GM19467 (cell line): ENCODE measurements around the gene MPZ.

Source experiments
- ATAC-seq: cut with Tn5 transposase; IDR thresholded peaks from one replicate; pipeline ENCODE4 v1.9.1; 2021; ENCODE audit warnings: mild to moderate bottlenecking, moderate library complexity; ENCODE audit not compliant: unreplicated experiment

The MPZ gene

DNA sequence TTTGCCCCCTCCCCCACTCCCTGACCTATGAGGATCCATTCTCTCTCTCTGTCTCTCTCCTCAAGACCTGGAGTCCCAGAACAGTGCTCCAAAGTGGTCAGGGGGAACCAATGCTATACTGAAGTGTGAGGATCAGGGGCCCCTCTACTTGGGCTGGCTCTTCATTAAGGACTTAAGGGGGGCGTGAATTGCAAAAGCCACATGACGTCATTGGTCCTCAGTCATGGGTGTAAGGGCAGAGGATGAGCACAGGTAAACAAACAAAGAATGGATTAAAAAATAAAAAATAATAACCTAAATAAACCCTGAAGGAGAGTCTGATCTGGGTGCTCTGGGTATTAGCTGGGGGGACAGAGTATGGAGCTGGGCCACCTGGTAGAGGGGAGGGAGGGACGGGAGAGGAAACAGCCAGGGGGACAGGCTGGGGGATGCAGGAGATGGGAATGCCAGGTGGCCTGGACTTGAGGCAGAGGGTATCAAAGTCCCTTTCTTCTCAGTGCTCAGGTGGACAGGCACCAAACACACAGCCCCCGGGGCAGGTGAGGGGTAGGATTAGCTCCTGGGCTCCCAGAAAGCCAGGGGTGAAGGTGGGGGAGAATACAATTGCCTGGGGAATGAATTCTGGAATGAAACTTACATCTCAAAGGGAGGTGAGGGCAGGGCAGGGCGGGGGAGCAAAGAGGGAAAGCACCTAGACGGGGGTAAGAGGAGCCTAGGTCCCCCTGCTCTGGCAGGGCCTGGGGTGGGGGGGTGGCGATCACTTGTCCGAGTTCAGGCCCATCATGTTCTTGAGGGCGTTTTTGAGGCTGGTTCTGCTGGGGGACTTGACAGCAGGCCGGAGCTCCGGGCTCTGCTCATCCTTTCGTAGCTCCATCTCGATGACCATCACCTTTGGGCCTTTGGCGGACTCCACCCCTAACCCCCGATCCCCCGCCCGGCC lies 4.6 kb downstream of the MPZ start:
- no peak for ATAC-seq

DNA sequence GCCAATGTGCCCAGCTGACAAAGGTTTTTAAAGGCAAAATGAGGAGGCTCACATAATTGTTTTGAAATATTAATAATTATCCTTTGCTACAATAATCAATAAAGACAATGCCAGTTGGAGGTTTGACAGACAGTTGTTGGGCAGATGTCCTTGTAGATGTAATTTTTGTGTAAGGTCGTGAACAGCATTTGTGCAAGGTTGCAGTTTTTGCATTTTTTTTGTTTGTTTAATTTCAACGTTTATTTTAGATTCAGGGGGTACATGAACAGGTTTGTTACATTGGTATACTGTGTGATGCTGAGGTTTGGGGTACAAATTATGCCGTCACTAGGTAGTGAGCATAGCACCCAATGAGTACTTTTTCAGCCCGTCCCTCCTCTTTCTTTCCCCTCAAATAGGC lies 9.3 kb downstream of the MPZ start:
- no peak for ATAC-seq

DNA sequence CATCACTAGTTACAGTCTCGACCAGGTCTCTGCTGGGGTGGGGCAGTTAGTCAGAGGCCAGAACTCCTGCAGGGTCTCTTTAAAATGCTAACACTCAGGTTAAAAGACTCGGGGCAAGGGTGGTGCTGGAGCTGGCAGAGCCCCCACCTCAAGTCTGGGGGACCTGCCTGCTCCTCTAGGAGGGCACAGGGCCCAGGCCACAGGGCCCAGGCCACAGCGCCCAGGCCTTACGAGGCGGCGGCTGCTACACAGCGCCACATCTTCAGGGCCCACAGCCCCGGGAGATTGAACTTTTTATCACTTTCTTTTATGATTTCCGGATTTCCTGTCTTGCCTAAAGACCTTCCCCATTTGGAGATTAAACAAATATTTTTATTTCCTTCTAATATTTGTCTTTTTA lies 10.4 kb downstream of the MPZ start:
- no peak for ATAC-seq

DNA sequence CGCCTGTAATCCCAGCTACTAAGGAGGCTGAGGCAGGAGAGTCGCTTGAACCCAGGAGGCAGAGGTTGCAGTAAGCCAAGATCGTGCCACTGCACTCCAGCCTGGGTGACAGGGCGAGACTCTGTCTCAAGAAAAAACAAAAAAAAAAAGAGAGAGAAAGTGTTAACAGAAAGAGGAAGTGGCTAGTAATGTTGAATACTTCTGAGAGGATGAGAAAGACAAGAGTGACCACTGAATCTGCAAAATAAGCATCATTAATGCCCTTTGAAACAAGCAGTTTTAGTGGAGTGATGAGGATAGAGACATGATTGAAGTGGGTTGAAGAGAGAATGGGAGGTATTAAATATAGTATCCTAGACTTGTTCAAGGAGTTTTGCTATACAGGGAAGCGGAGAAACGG lies 11.7 kb downstream of the MPZ start:
- ATAC-seq: no peak

DNA sequence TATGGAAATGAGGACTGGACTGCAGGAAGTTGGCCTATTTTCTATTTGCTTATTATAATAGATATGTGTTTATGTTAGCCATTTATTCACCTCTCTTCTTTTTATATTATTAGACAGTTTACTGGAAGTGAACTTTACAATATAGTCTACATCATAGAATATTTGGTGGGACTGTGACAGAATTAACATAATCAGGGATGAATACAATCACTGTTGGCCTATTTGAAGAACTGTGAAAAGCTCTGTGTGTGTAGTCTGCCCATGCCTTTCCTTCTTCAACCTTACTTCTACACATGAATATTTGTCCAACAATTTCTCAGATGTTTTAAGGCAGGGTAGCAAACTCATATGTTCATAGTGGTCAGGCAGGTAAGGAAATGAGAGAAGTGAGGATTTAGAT lies 12.4 kb downstream of the MPZ start:
- no peak for ATAC-seq

DNA sequence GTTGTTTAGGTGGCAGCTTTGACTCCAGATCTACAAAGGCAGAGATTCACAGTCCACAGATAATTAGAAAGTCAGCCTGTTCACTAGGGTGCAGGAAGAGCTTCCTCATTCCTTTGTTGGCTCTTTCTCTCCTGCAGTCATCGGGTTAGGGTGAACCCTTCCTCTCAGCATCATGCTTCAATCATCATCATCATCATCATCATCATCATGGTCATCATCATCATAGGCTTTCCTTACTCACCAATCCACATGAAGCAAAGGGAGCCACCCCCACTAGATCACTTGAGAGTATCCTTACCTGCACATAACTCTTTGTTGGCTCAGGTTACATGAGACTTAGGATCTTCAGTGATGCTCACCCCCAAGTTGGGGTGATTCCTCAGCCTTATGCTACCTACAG lies 19.0 kb downstream of the MPZ start:
- ATAC-seq: no peak

DNA sequence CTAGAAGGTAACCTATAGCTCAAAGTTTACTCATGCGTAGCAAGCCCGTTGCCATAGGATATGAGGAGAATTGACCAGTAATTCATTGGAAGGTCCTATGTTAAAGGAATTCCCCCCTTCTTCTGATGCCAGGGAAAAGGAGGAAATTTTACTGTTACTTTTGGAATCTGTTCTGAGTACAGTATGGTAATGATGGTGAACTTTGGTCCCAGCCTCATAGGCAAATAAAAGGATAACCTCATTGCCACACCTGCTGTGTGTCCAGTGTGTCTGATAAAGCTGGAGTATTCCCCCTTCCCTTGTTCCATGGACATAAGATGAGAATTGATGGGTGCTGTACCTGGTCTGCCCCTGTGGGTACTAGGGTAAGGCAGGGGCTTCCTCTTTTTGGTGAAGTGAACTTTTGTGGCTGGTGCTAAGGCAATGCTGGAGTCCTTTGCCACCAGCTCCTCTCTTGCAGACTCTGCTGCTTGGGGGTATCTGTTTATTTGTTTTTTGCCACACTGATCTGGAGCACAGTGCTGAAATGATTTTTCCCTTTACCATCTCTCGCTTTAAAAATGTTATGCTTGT lies 22.2 kb downstream of the MPZ start:
- ATAC-seq: no peak

DNA sequence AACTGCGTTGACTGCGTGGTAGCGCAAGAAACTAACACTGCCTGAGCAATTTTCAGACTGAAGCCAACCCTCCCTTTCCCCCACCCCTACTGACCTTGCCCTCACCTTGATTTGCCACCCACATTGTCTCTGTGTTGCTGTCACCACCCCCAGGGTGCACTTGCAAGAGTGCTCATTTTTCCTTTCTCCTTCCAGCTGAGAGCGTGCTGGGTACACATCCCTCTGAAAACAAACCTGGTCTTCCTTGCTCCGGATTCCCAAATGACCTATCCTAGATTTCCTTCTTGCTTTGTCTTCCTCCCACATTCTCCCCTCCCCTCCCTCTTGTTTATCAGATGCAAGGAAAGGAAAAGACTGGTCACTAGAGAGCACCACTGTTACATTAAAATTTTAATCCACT lies 24.2 kb downstream of the MPZ start:
- ATAC-seq: no peak

DNA sequence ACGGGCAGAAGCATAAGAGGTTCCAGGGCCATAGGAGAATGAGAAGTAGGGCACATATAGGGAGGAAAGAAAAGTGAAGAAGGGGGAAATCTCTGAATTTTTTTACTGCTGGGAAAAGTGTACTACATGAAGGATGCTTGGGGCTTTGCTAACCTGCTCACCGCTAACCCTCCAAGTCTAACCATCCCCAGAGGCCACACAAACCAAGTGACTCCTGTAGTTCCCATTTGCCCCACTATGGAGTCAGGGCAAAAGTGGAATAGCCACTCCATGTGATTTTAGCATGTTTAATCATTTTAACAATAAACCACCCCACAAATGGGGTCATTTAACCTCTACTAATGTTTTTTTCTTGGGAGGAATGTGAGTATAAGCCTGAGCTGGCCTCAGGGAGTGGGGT lies 24.7 kb downstream of the MPZ start:
- no peak for ATAC-seq

DNA sequence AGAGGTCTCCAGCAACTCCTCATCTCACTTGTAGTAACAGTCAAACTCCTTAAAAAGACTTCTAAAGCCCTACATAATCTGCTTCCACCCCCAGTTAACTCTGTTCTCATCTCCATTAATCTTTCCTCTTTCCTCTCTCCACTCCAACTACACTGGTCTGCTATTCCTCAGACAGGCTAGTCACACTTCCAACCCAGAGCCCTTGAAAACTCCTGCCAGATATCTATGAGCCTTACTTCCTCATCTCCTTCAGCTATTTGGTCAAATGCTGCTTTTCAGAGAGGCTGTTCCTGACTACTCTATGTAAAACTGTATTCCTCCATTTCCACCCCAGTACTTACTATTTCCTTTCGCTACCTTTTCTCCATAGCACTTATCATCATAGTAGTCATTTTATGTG lies 26.8 kb downstream of the MPZ start:
- ATAC-seq: no peak

DNA sequence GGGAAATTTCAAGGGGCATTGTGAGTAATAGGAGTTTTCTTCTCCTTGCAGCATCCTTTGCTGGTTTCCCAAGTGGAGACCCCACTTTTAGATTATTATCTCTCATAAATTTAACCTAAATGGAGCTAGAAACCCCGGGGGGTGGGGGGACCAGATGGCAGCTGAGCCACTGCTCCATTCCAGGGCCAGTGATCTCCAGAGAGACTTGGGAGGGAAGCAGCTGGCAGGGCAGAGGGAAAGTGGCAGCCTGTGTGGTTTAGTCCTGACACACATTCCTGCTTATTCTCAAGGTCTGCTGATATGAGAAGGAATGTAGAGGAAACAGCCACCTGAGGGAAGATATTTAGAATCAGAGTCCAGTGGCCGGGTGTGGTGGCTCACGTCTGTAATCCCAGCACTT lies 34.9 kb downstream of the MPZ start:
- ATAC-seq: no peak

DNA sequence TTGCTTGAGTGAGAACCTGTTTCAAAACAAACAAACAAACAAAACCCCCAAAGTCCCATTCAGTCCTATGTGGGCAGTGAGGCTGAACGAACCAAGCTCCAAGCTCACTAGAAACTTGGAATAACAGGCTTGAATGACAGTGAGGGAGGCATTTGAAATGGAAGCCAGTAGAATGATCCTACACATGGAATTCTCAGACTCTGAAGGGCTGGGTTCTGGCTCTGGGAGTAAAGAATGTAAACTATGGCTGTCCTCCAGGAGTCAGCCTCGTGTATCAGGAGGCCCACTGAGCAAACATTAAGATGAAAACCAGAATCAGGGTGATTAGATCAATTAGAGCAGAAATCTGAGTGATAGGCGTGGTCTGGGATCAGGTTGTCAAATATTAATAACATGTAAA lies 36.4 kb downstream of the MPZ start:
- no peak for ATAC-seq

DNA sequence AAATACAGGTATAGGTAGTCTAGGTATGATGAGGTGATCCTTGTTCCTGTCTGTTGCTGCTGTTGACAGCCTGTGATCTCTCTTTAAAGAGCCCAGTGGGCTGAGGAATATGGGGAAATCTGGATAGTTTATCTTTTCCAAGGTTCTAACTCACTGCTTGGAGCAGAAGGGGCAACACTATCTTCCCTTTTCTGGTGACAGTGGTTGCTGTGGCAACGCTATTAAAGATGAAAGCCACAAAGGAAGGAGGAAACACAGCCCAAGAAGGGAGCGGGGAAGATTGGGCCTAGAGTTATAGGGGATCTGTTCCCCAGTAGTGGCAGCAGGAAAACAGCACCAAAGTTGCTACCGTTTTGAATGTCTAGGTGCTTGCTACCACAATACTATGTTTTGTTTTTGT lies 42.4 kb downstream of the MPZ start:
- no peak for ATAC-seq

DNA sequence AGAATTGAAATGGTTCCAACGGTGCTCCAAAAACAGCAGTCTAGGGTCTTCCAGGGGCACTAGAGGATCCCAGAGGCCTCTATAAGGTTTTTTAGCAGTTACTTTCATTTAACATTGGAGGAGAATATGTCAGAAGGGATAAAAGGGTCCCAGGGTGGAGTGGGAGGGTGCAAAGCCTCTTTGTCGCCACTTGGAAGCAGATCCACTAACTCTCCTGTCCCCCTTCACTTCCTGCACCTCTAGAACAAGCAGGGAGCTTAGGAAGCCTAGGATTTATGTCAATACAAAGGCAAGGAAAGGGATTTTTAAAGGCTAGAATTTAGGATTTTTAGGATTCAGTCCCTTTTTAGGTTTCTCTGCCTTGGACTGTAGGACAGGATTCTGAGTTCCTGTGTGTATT lies 42.9 kb downstream of the MPZ start:
- no peak for ATAC-seq

DNA sequence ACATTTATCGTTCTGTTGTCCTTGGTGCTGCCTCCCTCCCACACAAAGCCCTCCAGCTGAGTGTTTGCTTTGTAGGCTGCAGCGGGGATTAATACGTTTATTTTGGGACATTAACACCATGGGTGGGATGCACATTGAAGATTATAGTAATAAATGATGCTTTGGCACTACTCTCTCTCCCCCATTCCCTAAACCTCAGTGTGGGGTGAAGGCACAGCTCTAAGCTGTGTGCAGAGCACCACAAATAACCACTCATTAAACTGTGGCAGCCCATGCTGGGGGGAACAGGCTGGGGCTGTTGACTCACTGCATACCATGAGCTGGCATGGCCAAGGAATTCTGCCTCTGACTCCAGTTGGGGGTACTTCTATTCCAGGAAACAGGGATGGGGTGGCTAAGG lies 43.6 kb downstream of the MPZ start:
- no peak for ATAC-seq

DNA sequence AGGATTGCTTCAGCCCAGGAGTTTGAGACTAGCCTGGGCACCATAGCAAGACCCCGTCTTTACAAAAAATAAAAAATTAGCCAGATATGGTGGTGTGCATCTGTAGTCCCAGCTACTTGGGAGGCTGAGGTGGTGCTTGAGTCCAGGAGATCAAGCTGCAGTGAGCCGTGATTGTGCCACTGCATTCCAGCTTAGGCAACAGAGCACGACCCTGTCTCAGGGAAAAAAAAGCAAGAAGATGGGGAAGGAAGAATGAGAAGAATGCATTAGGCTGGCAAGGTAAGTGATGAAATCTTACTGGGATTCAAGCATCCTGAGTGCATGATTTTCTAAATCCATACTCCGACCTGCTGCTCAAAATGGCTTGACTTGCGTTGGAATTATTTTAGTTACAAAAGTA lies 44.5 kb downstream of the MPZ start:
- ATAC-seq: no peak

DNA sequence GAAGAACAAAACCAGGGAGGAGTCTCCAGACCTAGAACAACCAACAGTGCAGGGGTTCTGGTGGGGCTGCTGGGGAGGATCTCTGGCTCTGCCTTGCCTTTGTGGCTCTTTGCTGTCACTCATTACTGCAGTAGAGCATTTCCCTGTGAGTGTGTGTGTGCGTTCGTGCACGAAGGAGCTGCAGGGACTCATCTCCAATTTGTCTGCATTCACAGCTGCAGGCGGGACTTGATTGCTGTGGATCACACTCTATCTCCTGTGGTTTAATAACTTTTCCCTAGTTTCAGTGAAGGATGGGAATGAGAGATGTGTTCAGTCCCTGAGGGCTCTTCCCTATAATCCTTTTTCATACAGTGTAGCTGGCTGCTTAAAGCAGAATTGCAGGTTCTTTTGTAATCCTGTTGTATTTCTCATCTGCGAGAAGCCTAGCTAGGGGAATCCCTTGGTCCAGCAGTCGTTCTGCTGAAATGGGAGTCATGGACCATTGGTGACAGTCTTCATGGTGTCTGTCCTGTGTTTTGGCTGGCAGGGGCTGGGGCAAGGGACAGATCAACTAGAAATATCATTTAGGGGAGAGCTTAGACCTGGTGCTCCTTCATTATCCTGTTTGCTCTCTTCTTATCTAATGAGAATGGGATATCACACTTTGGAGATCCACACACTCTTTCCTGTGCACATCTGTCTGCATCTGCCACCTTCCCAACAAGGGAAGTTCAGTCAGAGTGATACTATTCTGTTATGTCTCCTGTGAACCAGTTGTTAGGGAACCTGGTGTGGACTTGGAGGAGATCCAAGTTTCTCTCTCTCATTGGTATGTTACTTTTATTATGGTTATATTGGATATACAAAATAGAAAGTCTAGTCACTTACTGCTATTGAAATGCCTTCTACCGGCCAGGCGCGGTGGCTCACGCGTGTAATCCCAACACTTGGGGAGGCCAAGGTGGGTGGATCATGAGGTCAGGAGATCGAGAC lies 48.2 kb downstream of the MPZ start:
- no peak for ATAC-seq

DNA sequence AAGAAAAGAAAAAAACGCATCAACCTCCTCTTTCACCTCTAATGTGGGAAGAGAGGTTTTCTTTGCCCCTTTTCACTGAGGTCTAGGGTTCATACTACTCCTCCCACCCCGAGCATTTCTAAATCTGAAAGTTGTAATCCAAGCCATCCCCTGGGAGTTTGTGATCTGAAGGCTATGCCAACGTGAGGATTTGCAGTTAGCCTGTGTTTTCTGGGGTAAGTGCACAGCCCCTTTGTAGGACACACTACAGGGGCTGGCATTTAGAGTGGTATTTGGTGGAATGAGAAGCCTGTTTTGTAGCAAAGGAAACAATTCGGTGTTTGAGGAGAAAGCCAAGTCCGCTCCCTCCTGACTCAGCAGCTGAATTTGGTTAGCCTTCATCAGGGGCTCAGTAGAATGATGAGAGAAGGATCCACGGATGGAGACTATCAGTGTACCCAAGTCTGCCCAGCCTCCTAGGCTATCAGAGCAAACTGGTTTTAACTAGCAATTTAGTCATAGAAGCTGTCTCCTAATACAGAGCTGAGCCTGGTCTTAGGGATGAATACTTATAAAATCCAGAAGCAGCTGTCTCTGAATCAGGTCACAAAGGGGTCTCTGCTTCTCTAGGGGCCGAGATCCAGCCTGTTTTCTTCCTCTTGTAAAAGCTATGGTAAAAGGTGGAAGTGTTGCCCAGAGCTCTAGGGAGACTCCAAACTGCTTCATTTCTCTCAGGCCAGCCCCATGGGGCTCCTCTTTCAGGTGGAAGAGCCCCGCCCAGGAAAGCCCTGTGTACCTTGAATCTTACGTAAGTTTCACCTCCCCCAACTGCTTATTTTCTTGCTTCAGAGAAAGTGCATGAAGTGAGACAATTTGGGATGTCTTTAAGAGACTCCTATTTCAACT lies 49.1 kb downstream of the MPZ start:
- no peak for ATAC-seq

DNA sequence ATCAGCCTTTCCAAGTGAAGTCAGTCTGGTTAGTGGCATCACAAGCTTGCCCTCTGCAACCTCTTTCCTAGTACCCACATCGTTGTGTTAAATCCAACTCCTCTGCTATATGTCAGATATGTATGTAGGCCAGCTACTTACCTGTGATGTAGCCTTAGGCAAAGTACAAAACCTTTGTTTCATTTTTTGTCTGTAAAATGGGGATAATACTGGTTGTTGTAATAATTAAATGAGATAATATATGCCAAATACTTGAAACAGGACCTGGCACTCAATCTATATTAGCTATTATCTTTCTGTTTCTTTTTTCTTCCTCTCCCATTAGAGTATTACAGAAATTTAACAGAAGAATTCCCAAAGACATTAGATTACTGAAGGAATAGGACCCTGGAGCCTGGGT lies 50.0 kb downstream of the MPZ start:
- ATAC-seq: no peak

DNA sequence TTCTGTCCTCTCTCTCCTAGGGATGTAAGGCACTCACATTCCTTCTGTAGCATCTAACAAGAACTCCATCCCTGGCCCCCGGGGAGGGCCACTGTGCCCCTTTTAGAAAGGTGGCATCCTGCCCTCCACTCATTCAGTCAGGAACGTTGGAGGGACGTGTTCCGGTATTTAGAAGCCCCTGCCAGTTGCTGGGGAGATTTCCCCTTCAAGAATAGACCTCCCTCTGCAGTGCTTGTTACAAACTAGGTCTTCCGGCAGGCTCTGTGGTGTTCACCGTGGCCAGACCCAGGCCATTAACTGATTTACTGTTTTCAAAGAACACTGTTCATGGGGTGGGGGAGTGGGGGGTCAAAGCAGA lies 50.4 kb downstream of the MPZ start:
- ATAC-seq: no peak
